SK-N-MC (cell line): Measurements from ENCODE around the gene PPP4R4.

Experiments used
- EZH2 ChIP-seq: fragments of 200-600 bp; sonication (generic); IDR thresholded peaks from one replicate; pipeline ENCODE4 v1.6.1; 2017; ENCODE audit warnings: antibody characterized with exemption
- FOXP2 ChIP-seq: optimal IDR thresholded peaks from 2 replicates; pipeline ENCODE3; 2011; ENCODE audit warnings: mild to moderate bottlenecking, moderate library complexity; ENCODE audit not compliant: insufficient read depth; ENCODE audit errors: extremely low read length, control extremely low read depth
- POLR2AphosphoS5 ChIP-seq: IDR thresholded peaks from 2 replicates; pipeline ENCODE4 v1.6.1; 2012; ENCODE audit warnings: mild to moderate bottlenecking, low read depth, low read length, borderline replicate concordance

- TF ChIP-seq POLR2AphosphoS5, result no peak
- TF ChIP-seq EZH2, result no peak
- TF ChIP-seq FOXP2, result no peak
Measured at GRCh38 chr14:94139421-94139820, 34.7 kb upstream of the PPP4R4 start.
